ENCODE measurements around the gene THEMIS.
"Not testable (repeated sequence)": the region's sequence is repeated elsewhere in the genome, so short reads cannot be mapped to it uniquely, and the experiment has no call there.

Gene THEMIS

DNA sequence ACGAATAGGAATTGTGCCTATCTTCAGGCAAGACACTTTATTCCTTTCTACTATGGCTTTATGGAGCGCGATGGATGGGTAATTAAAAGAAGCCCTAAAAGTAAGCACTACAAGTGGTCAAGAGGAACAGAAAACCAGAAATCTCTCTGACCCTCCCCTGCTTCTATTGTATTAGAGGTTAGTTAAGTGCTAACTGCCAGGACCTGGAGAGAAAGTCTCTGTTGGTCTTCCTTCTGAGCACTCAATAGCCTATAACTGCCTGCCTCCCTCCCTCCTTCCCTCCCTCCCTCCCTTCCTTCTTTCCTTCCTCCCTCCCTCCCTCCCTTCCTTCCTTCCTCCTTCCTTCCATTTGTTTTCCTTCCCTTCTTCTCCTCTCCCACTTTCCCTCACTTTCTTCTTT lies 190.2 kb downstream of the THEMIS start:
- DNase-seq = no peak

DNA sequence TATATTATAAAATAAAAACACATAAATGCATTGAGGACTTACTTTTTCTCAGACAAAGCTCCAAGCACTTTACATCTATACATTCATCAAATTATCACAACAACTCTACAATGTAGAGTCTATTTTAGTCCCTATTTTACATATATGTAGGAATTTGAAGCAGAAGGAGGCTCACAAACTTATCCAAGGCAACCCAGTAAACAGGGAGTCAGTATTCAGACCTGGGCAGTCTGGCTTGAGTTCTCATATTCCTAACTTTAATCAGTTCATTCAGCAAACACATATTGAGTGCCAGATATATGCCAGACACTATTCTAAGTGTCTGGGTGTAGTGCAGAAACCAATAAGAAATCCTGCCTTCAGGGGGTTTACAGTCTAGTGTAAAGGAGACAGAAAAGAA lies 194.6 kb downstream of the THEMIS start:
- DNase-seq = no peak

DNA sequence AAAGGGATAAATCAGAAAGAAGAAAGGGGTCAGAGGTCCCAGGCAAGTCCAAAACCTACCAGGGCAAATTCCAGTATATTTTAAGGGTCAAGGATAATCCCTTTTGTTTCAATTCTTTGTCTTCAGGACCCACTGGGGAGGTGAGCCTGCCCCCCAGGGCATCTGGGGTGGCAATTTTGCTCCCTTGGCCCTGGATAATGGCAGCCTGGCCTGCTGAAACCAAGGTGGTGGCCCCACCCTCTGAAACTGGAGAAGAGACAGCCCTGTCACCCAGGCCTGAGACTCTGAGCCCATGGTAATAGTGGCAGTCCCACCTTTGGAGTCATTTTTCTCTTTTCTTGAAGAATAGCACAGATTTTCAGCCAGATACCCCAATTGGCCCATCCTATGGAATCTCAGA lies 205.8 kb downstream of the THEMIS start:
- no peak for DNase-seq

DNA sequence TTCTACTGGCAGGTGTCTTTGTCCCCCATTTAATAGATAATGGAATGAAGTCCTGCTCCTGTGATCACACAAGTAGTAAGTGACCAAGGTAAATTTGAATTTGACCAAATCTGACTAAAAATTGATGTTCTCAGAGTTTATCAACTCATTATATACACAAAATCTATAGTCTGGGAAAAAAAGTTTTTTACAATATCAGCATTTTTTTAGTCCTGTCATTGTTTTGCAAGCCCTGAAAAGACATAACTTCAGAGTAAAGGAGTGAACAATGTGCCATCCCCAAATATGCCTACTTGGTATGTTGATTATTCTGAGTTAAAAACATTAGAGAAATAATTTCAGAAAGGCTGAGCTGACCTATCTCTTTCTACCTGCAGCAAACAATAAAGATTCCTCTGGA lies 209.7 kb downstream of the THEMIS start:
- no peak for DNase-seq

DNA sequence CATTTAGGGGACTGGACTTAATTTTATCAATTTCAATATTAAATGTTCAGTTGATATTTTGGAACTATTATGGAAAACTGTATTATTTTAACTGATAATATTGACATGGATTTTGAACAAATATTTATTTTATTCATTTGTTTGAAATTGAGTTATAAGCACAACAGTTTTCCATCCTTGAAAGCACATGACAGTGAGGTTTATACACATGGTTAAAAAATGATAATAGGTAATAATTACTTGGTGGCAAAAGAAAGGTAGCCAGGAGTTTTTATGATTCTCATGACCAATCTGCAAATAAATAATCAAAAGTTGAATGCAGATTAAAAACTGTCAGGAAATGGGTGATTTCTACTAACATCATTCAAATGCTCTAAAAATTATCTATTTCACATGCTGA lies 210.3 kb downstream of the THEMIS start:
- DNase-seq = no peak

DNA sequence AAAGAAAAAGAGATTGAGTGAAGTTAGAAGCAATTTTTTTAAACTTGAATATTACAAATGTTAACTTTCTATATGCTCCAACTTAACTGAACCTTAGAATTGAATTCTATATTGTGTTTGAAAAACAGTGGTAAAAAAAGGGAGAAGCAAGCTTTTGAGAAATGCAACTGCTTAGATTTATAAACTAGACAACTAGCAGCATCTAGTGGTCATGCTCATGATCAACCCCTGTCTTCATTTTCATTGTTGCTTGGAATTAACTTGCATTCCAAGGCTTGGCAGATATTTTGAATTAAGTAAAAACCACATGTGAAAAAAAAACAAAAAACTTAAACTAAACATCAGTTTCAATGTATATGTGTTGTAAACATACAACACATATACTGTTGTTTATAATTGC lies 210.8 kb downstream of the THEMIS start:
- no peak for DNase-seq

DNA sequence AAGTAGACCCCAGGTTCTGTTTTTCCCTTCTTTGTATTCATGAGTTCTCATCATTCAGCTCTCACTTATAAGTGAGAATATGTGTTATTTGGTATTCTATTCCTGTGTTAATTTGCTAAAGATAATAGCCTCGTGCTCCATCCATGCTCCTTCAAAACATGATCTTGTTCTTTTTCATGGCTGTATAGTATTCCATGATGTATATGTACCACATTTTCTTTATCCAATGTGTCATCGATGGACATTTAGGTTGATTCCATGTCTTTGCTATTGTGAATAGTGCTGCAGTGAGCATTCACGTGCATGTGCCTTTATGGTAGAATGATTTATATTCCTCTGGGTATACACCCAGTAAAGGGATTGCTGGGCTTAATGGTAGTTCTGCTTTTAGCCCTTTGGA lies 213.4 kb downstream of the THEMIS start:
- not testable (repeated sequence) for DNase-seq

DNA sequence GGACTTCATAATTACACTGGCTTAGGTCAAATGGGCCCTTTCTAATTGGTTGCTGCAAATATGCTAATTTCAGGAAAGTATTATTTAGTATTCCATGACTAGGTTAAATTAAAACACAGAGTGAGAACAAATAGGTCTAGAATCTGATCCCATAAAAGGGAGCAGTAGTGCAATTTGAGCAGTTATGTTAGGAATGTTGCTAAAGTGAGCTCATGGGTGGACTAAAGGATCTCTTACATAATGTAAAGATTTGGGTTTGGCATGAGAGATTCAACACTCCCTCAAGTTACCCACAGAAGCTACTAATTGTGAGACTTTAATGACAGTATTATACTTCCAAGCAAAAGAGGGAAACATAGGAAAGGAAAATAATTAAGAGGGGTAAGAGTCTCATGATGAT lies 214.8 kb downstream of the THEMIS start:
- no peak for DNase-seq

DNA sequence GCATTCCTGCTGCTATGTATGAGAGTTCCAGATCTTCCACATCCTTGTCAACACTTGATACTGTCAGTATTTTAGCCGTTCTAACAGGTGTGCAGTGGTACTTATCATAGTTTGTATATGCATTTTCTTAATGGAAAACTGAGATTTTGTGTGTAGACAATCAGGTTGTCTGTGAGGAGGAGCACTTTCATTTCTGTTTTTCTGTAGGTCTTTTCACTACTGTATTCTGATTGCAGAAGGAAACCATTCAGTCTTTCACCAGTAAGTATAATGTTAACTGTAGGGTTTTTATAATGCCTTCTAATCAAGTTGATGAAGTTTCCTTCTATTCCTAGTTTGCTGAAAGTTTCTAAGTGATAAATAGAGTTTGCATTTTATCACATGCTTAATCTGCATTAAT lies 216.4 kb downstream of the THEMIS start:
- no peak for DNase-seq
